HG03439 (cell line): ENCODE data around the gene NAA30.

Source experiments
- ATAC-seq: cut with Tn5 transposase; IDR thresholded peaks from one replicate; pipeline ENCODE4 v1.9.1; 2021; ENCODE audit warnings: mild to moderate bottlenecking, moderate library complexity; ENCODE audit not compliant: unreplicated experiment

NAA30 gene

GRCh38 chr14:57391517-57392195 is 1.3 kb downstream of the NAA30 start:
- ATAC-seq: no peak

GRCh38 chr14:57392830-57393229 is 2.4 kb downstream of the NAA30 start:
- ATAC-seq: no peak

- no peak for ATAC-seq
Measured at GRCh38 chr14:57400556-57401494, 10.4 kb downstream of the NAA30 start.

- ATAC-seq: no peak
Measured at GRCh38 chr14:57401501-57401900, 11.1 kb downstream of the NAA30 start.

- no peak for ATAC-seq
Measured at GRCh38 chr14:57402173-57402852, 11.9 kb downstream of the NAA30 start.

GRCh38 chr14:57403521-57403864 is 13.1 kb downstream of the NAA30 start:
- no peak for ATAC-seq

GRCh38 chr14:57405562-57405961 is 15.2 kb downstream of the NAA30 start:
- no peak for ATAC-seq

- no peak for ATAC-seq
Measured at GRCh38 chr14:57408037-57408436, 17.7 kb downstream of the NAA30 start.

- no peak for ATAC-seq
Measured at GRCh38 chr14:57408634-57409033, 18.2 kb downstream of the NAA30 start.

- no peak for ATAC-seq
Measured at GRCh38 chr14:57412341-57412740, 22.0 kb downstream of the NAA30 start.

GRCh38 chr14:57413849-57414248 is 23.5 kb downstream of the NAA30 start:
- no peak for ATAC-seq

GRCh38 chr14:57417228-57417627 is 26.8 kb downstream of the NAA30 start:
- no peak for ATAC-seq

GRCh38 chr14:57418999-57419398 is 28.6 kb downstream of the NAA30 start:
- ATAC-seq: no peak

GRCh38 chr14:57420033-57420432 is 29.6 kb downstream of the NAA30 start:
- ATAC-seq: no peak

GRCh38 chr14:57420986-57421385 is 30.6 kb downstream of the NAA30 start:
- ATAC-seq: no peak

GRCh38 chr14:57435923-57436322 is 45.5 kb downstream of the NAA30 start:
- no peak for ATAC-seq

- no peak for ATAC-seq
Measured at GRCh38 chr14:57461777-57462320, 71.5 kb downstream of the NAA30 start.

- ATAC-seq: no peak
Measured at GRCh38 chr14:57462551-57462950, 72.2 kb downstream of the NAA30 start.

GRCh38 chr14:57464008-57464730 is 73.8 kb downstream of the NAA30 start:
- ATAC-seq: no peak
